Loucy (cell line): ENCODE data around the gene TARBP1.

Experiments used
- CTCF ChIP-seq: fragments of 200-600 bp; sonication (generic); conservative IDR thresholded peaks from 2 replicates; pipeline ENCODE4 v1.5.1; 2014; ENCODE audit warnings: mild to moderate bottlenecking, antibody characterized with exemption, low read length
- EZH2phosphoT487 ChIP-seq: fragments of 200-600 bp; IDR thresholded peaks from 2 replicates; pipeline ENCODE4 v1.6.1; 2018; ENCODE audit warnings: antibody characterized with exemption, mild to moderate bottlenecking, moderate library complexity, borderline replicate concordance

- TF ChIP-seq CTCF (no peak), EZH2phosphoT487 (no peak)
These were observed 49.6 kb downstream of the TARBP1 start for GRCh38 chr1:234429434-234429806.
